ENCODE measurements around the gene ASB18. TPM values are rescaled to one million over a fixed set of nuclear protein-coding genes. Genes with fewer than 3 reads are reported as not detected.

The ASB18 gene
- polyA plus RNA-seq, 3 donors: not detected

DNA sequence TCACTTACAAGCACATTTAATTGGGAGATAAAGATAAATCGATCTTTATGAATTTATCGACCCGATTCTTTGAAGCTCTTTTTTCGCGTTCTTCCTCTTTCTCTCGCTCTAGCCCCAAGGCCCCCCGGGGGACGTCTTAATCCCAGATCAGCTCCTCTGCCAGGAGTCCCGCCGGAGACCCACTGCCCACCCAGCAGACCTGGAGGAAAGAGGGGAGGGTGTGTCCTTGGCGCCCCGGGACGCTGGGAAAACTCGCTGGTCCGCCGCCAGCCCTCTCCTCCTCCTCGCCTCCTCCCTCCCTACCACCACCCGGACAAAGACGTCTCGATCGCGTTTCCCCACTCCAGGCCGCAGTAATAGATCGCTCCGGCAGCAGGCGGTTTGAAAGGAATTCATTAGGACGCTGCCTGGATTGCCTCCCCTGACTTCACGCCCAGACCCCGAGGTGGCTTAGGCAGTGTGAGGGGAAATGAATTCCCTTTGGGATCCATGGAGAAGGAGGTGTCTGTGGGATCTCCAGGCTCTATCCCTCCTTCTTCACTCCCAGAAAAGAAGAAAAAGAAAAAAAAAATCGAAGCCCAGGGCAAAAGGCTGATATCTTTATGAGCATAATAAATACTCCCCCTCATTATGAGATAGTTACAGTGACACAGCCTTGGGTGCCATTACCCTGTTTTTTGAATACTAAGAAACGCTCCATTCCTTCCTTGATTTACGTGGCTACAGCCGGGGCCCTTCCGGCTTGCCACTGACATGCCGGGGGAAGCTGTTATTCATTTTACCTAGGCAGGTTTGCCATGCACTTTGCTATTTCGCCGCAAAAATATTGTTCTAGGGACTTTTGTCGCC is 94.2 kb downstream of the ASB18 start:
- 6 to 10% (median 8%) methylated on average over 37 to 38 of the region's 38 CpGs for WGBS, 3 donors
- H3K27ac ChIP-seq (ENCODE audit: low read depth, low read length): no peak overlapping the region

DNA sequence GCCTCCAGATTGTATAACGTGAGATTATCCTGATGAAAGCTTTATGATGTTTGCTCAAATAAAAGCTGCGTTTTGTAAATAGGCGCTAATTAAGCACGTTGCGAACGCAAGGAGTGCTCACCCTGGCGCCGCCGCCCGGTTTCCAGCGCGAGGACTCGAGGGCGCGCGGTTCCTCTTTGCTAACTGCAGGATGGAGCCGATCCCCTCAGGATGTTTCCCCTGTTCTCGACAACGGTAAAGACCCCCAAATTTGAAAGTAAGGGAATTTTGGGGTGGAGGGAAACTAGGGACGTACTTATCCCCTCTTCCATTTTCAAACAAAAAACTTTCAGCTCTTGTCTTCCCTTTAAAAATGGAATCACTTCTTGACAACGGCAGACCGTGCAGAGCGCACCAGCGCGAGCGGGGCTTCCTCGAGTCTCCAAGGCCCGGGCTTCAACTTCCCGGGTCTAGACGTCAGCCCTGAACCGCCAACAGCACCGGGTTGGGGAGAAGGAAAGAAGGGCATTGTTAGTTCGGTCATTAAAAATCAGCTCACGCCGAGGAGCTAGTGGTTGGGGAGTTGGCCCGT is 95.0 kb downstream of the ASB18 start:
- H3K27ac ChIP-seq (ENCODE audit: low read depth, low read length): no peak overlapping the region
- WGBS, 3 donors: 6 to 8% (median 8%) methylated on average over 36 of the region's 36 CpGs

DNA sequence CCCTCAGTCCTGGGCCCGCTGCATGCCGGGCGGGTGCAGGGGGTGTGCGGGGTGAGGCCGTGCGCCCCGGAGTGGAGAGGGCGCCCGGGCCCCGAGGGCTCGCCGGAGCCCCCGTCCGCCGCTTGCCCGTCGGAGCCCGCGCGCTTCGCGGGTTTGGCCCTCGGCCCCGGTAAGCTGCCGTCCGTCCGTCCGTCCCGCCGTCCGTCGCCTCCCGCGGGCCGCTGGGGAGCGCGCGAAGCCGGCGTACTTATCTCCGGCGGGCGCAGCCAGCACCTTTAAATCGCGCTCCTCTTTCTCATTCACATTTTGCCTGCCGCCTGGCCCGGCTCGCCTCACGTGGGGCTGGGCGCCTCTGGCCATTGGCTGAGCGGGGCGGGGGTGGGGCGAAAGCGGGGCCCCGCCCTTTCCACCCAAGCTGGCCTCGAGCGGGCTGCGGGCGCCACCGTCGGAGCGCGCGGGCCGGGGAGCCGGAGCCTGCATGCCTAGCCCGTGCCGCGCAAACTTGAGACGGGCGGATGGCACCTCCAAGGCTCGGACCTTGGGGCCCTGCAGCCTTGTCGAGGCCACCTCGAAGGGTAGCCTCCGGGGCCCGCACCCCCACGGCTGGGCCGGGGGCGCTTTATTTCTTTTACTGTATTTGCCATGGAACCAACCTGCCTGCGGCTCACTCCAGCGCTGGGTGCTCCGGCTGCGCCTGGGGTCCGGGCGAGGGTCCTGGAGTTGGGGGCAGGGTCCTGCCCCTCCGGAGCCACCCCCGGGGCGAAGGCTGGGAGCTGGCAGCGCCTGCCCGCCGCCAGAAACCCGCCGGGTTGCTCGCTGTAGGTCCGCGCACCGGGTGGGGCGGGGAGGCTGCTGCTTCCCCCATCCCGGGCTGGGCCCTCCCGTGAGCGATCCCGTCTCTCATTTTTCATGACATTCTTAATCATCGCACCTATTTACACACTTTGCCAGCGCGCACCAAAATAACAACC is 95.8 kb downstream of the ASB18 start, which contains the start of gene GBX2:
Gene GBX2 (minus strand): TSS at position 277 of the 971 bp plus-strand sequence. CDS start 415 bp downstream, outside the sequence.
- WGBS, 3 donors: 2 to 5% (median 4%) methylated on average over 63 to 105 of the region's 105 CpGs
- H3K27ac ChIP-seq (ENCODE audit: low read depth, low read length): no peak within 1 kb of the TSS

DNA sequence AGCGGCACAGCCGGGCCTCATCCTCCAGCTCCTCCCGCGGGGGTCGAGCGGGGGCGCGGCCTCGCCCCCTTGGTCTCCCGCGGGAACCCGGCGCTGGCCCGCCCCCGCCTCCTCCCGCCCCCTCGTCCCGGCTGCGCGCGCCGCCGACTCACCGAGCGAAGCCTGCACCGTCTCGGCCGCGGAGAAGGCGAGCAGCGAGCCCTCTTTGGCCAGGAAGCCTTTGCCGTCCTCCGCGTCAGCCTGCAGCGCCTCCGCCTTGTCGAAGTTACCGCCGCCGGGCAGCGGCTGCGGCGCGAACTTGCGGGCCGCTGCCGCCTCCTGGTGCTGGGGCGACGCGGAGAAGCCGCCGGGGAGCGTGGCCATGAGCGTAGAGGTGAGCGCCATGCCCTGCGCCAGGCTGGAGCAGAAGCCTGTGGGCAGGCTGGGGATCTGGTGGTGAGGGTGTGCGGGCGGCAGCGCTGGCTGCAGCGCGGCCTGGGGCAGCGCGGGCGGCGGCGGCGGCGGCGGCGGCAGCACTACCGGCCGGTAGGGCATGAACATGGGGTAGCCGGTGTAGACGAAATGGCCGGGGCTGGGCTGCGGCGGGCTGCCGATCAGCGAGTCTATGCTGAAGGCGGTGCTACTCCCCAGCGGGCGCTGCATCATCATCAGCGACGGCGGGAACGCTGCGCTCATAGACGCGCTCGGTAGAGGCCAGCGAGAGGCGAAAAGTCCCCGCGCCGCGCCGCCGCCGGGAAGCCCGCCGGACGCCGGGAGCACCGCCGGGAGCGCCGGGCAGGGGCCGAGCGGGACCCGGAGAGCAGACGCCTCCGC is 96.7 kb downstream of the ASB18 start:
- WGBS, 3 donors: 1 to 2% (median 2%) methylated on average over 52 to 112 of the region's 112 CpGs
- no peak overlapping the region for H3K27ac ChIP-seq (ENCODE audit: low read depth, low read length)

DNA sequence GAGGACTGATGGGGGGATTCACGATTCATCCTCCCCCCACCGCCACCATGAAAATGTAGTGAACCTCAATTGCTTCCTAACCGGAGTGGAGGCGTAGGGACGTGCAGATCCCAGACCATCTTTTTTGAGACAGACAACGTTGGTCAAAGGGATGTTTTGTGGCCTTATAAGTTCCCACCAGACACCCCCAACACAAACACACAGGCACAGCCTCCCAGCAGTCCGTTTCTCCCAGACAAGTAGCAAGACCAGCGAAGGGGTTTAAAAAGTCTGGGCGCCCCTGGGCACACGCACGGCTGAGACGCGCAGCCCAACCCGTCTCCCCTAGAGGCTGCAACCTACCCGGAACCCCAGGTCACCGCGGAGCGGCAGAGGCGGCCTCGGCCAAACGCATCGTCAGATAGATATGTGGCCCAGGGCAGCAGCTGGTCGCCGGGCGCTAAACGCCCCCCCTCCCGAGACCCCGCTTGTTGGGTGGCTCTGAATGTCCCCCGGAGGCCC is 97.4 kb downstream of the ASB18 start:
- 3 to 4% (median 4%) methylated on average over 27 to 29 of the region's 29 CpGs for WGBS, 3 donors
- H3K27ac ChIP-seq (ENCODE audit: low read depth, low read length): no peak overlapping the region

DNA sequence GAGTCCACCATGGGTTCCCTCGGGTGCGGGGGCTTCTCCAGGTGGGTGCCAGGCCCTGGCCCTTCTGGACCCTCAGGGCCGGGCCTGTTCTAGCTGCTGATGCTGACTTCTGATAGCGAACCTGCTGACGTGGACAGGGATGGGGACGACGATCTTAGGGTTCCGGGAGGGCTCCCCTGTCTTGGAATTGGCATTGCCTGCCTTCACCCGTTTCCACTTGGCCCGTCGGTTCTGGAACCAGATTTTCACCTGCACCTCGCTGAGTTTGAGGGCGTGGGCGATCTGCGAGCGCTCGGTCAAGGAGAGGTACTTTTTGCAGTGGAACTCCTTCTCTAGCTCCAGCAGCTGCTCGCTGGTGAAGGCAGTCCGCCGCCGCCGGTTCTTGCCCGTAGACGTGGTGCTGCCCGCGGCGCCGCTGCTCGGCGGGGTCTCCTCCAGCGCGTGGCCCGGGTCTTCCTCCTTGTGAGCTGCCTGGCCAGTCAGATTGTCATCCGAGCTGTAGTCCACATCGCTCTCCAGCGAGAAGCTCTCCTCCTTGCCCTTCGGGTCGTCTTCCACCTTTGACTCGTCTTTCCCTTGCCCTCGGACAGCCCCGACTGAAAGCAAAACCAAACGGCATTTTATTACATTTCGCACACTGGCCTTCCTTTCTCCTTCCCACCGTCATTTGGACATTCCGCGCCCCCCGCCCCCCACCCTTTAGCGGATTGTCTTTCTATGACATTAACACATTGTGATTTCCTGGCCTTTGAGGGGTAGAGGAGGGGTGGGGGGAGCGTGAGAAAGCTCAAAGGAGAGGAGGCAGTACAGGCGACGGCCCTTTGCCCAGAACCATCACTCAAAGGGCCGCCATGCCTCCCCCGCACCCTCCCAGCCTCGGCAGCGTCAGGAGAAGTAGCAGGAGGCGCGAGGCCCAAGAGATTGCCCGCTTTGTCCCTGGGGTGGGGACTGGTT is 98.1 kb downstream of the ASB18 start:
- 5 to 7% (median 6%) methylated on average over 57 to 58 of the region's 58 CpGs for WGBS, 3 donors
- H3K27ac ChIP-seq (ENCODE audit: low read depth, low read length): no peak overlapping the region

DNA sequence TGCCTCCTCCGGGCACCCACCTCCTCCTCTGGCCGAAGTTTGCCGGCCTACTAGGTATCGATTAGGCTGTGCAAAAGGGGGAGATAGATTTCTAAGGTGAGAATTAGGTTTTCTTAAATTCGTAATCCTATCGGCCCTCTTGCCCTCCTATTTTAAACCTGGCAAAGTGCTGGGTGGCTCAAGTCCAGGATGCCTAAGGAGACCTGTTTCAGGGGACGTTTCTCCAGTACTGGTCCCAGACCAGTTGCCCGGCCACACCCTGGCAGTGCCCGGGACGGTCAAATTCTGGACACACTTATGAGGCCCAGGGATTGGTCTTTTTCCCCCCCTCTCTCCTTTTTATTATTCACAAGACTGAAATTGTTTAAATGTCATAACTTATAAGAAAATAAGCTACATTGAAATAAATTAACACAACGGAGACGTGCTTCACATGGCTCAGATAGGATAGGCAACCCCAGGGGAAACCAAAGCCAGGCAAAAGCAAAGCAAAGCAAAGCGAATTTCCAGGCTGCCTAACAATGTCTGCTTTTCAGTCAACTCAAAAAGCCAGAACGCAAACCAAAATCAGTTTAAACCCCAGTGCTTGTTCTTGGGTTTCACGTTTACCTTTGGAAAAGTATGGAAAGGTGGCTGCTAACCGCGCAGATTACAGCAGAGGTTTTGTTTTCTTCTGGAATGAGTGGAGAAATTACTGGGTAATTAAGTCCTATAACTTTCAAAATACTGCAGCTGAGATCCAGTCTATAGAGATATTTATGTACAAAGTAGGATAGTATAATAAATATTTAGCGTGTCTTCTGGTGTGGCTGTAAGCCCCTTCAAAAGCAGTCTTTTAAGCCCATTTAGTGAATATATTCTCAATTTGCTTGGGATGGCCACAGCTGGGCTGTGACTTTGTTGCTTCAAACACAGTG is 99.0 kb downstream of the ASB18 start:
- 16 to 23% (median 22%) methylated on average over 18 of the region's 18 CpGs for WGBS, 3 donors

DNA sequence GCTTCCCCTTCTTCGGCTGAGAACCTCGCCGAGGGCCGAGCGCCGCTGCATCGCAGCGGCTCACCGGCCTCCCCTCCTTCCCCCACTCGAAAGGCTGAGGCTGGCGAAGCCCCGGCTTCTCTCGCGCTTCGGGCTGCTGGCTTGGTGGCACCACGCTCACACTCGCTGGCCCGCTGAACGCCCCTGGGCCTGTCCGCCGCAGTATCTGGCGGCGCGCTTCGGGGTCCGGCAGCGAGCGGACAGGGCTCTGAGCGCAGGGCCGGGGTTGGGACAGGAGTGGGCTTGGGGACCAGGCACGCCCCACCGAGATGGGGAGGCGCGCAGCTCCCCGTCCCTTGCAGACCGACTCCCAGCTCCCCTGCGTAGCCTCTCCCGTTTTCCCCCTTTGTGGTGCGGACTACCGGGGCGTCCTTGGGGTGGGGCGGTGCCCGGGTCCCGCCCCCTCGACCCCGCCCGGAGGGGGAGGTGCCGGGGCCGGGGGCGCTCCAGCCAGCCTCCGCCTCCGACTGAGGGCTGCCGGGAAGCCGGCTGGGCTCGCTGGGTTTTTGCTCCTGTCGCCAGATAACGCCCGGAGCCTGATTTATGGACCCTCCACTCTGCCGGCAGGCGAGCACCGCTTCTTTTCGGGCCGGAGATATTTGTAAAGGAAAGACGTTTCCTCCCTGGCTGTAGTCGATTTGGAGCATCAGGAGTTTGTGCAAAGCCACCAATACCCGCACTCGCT is 99.8 kb downstream of the ASB18 start:
- H3K27ac ChIP-seq (ENCODE audit: low read depth, low read length): no peak overlapping the region
- WGBS, 3 donors: 1 to 2% (median 2%) methylated on average over 43 to 67 of the region's 67 CpGs

More for the DNA sequence above, 99.0 kb downstream of the ASB18 start:
- no peak overlapping the region for H3K27ac ChIP-seq (ENCODE audit: low read depth, low read length)

DNA sequence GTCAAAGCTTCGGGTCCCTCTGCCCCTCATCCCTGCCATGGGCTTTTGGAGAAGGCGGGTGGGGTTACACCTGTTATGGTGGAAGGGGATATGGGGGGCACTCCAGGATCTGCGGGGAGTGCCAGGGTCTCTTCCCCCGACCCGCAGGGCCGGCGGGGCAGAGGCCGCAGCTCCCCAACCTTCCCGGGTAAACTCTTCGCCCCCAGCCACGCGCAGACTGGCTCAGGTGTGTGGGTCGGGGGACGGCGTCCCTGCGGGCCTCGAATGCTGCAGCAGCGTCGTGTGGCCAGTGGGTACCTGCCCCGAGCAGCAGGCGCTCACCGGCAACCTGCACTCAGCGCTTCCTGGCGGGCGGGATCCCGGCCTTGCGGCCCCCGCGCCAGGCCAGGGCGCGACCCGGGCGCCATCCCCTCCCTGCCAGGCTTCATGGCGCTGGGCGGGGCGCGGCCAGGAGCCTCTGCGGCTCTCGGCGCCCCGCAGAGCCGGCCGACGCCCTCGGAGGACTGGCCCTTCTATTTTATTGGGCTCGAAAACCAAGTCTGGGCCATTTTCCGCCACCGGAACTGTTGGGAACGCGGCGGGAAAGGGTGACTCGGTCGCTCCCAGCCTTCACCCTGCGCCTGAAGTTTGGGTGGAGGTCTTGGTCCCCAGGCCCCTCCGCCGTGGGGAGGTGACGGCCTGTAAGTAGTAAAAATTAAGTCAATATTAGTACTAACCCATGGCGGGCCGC is 100.6 kb downstream of the ASB18 start:
- H3K27ac ChIP-seq (ENCODE audit: low read depth, low read length): no peak overlapping the region
- 4 to 7% (median 5%) methylated on average over 58 to 59 of the region's 59 CpGs for WGBS, 3 donors

DNA sequence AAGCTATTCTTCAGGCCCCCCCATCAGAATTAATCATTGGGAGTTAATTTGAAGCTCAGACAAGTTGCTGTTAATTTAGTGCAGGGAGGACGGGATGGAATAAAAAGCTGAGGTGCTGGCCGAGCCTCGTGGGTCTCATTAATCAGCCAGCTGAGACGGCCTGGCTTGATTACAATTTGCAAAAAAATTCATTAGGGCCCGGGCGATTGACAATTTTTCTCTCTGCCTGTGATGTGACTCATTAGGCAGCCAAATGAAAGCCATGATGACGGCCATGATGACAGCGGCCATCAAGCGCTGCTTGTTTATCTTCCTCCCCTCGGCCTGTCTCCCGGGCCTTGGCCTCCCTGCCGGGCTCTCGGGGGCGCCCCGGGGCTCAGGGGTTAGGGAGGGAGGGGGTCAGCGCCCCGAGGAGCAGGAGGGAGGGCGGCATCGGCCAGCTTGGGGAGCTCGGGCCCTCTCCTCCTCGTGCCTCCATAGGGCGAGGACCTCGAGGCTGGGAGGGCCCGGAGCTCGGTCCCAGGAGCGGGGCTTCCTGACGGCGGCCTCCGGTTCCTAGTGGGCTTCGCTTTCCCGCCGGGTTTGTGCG is 101.2 kb downstream of the ASB18 start:
- 8 to 19% (median 16%) methylated on average over 26 to 33 of the region's 33 CpGs for WGBS, 3 donors
- H3K27ac ChIP-seq (ENCODE audit: low read depth, low read length): no peak overlapping the region

DNA sequence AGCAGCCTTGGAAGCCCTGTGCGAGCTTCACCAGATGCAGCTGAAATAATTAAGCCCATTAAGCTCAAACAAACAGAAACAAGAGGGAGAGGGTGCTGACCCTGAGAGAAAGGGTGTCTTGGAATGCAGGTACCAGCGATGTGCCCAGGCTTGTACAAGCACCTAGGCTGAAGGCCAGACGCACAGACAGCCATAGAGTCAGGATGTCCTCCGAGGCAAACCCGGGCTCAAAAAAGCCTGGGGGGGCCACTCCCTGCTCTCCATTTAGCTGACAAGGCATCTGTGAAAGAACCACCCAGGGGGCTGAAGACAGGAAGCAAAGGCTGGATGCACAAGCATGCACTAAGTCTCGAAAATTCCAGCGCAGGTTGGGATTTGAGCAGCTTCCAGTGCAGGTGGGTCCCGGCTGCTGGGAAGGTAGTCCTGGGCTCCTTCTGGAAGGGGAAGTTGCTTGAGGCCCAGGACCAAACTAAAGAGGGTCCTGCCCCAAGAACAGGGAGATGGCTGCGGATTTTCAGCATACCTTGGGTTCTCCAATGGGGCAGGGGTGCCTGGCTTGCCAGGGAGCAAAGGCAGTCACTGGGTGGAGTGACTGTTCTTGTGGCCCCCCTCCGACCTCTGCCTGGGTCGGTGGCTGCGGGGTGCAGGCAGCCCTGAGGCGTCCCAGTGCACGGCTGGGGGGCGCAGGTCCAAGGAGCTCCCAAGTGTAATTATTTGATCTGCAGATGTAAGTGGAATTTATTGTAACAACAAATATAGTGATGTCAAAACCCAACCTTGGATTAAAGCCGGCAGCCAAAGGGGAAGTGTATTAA is 102.0 kb downstream of the ASB18 start:
- 25 to 53% (median 41%) methylated on average over 16 of the region's 16 CpGs for WGBS, 3 donors
- no peak overlapping the region for H3K27ac ChIP-seq (ENCODE audit: low read depth, low read length)

DNA sequence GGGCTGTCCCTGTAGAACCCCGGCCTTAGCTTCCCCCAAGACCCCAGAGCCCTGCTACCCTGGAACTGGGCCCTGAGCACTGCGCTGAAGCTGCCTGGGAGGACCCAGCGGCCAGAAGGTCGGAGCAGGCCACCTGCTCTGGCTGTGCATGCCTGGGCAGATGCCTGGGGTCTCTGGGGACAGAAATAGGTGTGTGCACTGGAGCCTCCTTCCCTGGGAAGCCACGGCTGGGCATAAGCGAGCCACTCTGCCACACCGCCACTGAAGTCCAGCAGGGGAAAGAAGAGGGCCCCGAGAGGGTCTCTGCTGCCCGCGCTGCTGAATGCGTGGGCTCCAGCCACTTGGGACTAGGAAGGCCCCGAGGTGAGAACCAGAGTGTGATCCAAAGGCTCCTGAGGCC is 102.7 kb downstream of the ASB18 start:
- no peak overlapping the region for H3K27ac ChIP-seq (ENCODE audit: low read depth, low read length)
- WGBS, 3 donors: 61 to 86% (median 72%) methylated on average over 11 to 12 of the region's 12 CpGs

DNA sequence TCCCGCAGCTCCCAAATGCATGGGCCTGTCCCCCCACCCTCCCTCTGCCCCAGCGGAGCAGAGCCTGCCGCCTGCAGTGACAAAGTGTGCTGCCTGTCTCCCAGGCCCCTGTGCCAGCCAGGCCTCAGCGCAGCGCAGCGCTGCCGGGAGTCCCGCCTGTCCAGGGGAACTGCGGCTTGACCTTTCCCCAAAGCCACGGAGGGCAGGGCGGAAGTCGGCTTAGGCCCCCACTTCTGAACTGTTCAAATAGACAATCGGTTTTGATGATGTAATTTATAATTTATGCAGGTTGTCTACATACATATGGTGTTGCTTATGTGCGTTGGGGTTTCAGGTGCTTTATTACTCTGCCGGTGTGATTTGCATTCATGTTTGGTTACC is 103.1 kb downstream of the ASB18 start:
- no peak overlapping the region for H3K27ac ChIP-seq (ENCODE audit: low read depth, low read length)
- WGBS, 3 donors: 35 to 50% (median 44%) methylated on average over 15 of the region's 15 CpGs

Data from adipose tissue (tissue), 3 donors.